IMR-90 (cell line): ENCODE measurements around the gene PMEPA1.

ENCODE experiments used
- CEBPB ChIP-seq: IDR thresholded peaks from 2 replicates; pipeline ENCODE4 v1.6.1; 2012; ENCODE audit warnings: low read depth, low read length, improper control_type of control experiment
- CTCF ChIP-seq: conservative IDR thresholded peaks from 2 replicates; pipeline ENCODE4 v1.5.1; 2012; ENCODE audit warnings: mild to moderate bottlenecking, low read depth, low read length, improper control_type of control experiment

- TF ChIP-seq CTCF: no peak
- TF ChIP-seq CEBPB: no peak
Observed at GRCh38 chr20:57658833-57659516, 50.8 kb downstream of the PMEPA1 start.
